ENCODE results near the gene EOMES. TPM values are rescaled to one million over a fixed set of nuclear protein-coding genes. Genes with fewer than 3 reads are reported as not detected.

EOMES gene
- total and polyA plus RNA-seq, 4 experiments from 2014 or later = 4.0 to 10.2 (median 4.5) TPM

- H3K36me3 Mint-ChIP-seq = peaks cover 0 to 22% of the 10 kb centered on the region in 2 donors
- intact Hi-C loops (cut with micrococcal nuclease) = no loop called here
- no peak for DNase-seq
- H3K27ac ChIP-seq (ENCODE audit: low read depth, low read length) = no peak overlapping the region
- H3K9me3 Mint-ChIP-seq = peaks cover 0 to 3% (median 0%) of the 10 kb centered on the region in 8 donors
- ChIA-PET POLR2A (ENCODE audit: partially characterized antibody) (interaction anchor here (0.8 to 1.5 kb wide), 2 partner anchors 9 to 633 kb away, joined by 4 read pairs; partner anchors contain the start of genes AZI2 and ZCWPW2), CTCF (ENCODE audit: partially characterized antibody) (interaction anchor here (0.9 to 1.8 kb wide), 4 partner anchors 35 to 633 kb away, joined by 3 to 5 read pairs (median 3); partner anchors contain the start of genes AZI2 and ZCWPW2)
- H3K4me3 ChIP-seq (ENCODE audit: low read length in 2 of 2) = no peak overlapping the region
- peaks cover 15 to 60% (median 30%) of the 10 kb centered on the region in 4 donors for H3K4me1 Mint-ChIP-seq
- no peaks in the 10 kb centered on the region for H3K36me3 ChIP-seq (ENCODE audit: insufficient read depth, low read length)
- no peaks in the 10 kb centered on the region for H3K9me3 ChIP-seq (ENCODE audit: control insufficient read depth in 1 of 2, low read length in 2 of 2)
- H3K27me3 ChIP-seq (ENCODE audit: insufficient read depth, low read length) = peaks cover 22% of the 10 kb centered on the region
- peak overlapping the region in 6 of 8 donors; percentile 53 to 97 (median 58) for H3K4me3 Mint-ChIP-seq
- peaks cover 28% of the 10 kb centered on the region for H3K4me1 ChIP-seq (ENCODE audit: insufficient read depth, low read length)
- H3K27me3 Mint-ChIP-seq = peaks cover 29 to 33% of the 10 kb centered on the region in 2 donors
- H3K27ac Mint-ChIP-seq = peak overlapping the region in 2 of 7 donors; percentile 48 to 69
These were observed 6.3 kb downstream of the EOMES start for GRCh38 chr3:27715863-27716262.

- peak overlapping the region in 6 of 8 donors; percentile 53 to 99 (median 94) for H3K4me3 Mint-ChIP-seq
- no peak overlapping the region for H3K27ac ChIP-seq (ENCODE audit: low read depth, low read length)
- peaks cover 25% of the 10 kb centered on the region for H3K4me1 ChIP-seq (ENCODE audit: insufficient read depth, low read length)
- peak overlapping the region in 2 of 7 donors; percentile 48 to 69 for H3K27ac Mint-ChIP-seq
- H3K4me1 Mint-ChIP-seq = peaks cover 13 to 56% (median 27%) of the 10 kb centered on the region in 4 donors
- intact Hi-C loops (cut with micrococcal nuclease) = no loop called here
- H3K36me3 Mint-ChIP-seq = peaks cover 0 to 19% of the 10 kb centered on the region in 2 donors
- peaks cover 18% of the 10 kb centered on the region for H3K27me3 ChIP-seq (ENCODE audit: insufficient read depth, low read length)
- no peaks in the 10 kb centered on the region for H3K36me3 ChIP-seq (ENCODE audit: insufficient read depth, low read length)
- DNase-seq = no peak
- peaks cover 27 to 30% of the 10 kb centered on the region in 2 donors for H3K27me3 Mint-ChIP-seq
- H3K9me3 ChIP-seq (ENCODE audit: control insufficient read depth in 1 of 2, low read length in 2 of 2) = no peaks in the 10 kb centered on the region
- POLR2A ChIA-PET (ENCODE audit: partially characterized antibody) = interaction anchor here (1.0 to 1.5 kb wide), 2 partner anchors 613 to 634 kb away, joined by 4 read pairs; partner anchors contain the start of genes AZI2 and ZCWPW2
- H3K4me3 ChIP-seq (ENCODE audit: low read length in 2 of 2) = no peak overlapping the region
- peaks cover 0 to 3% (median 0%) of the 10 kb centered on the region in 8 donors for H3K9me3 Mint-ChIP-seq
- CTCF ChIA-PET (ENCODE audit: partially characterized antibody) = interaction anchor here (0.6 to 1.8 kb wide), 5 partner anchors 35 to 633 kb away, joined by 3 to 5 read pairs (median 3); partner anchors contain the start of genes AZI2 and ZCWPW2
These were observed 6.7 kb downstream of the EOMES start for GRCh38 chr3:27715454-27715806.

GRCh38 chr3:27714692-27715453, 7.2 kb downstream of the EOMES start:
- peak in 1 of 5 donors; percentile 42 for DNase-seq
- peaks cover 0 to 3% (median 0%) of the 10 kb centered on the region in 8 donors for H3K9me3 Mint-ChIP-seq
- intact Hi-C loops (cut with micrococcal nuclease) = loop anchor here (5.0 kb wide), 1 partner anchor 632 kb away; the partner anchor contains the start of genes AZI2 and ZCWPW2

GRCh38 chr3:27714146-27714526, 8.0 kb downstream of the EOMES start:
- CTCF ChIA-PET (ENCODE audit: partially characterized antibody) = interaction anchor here (3.2 to 4.0 kb wide), 2 partner anchors 9 to 614 kb away, joined by 86 to 328 read pairs; partner anchors contain the start of gene EOMES
- DNase-seq = no peak
- H3K9me3 ChIP-seq (ENCODE audit: control insufficient read depth in 1 of 2, low read length in 2 of 2) = no peaks in the 10 kb centered on the region
- peaks cover 18% of the 10 kb centered on the region for H3K27me3 ChIP-seq (ENCODE audit: insufficient read depth, low read length)
- peak overlapping the region; percentile 71 to 83 for H3K4me3 ChIP-seq (ENCODE audit: low read length in 2 of 2)
- peaks cover 20 to 25% of the 10 kb centered on the region in 2 donors for H3K27me3 Mint-ChIP-seq
- no peak overlapping the region for H3K27ac ChIP-seq (ENCODE audit: low read depth, low read length)
- H3K36me3 Mint-ChIP-seq = peaks cover 0 to 19% of the 10 kb centered on the region in 2 donors
- H3K36me3 ChIP-seq (ENCODE audit: insufficient read depth, low read length) = no peaks in the 10 kb centered on the region
- POLR2A ChIA-PET (ENCODE audit: partially characterized antibody) = interaction anchor here (1.5 to 2.5 kb wide), 2 partner anchors 9 to 635 kb away, joined by 4 to 45 read pairs; partner anchors contain the start of genes AZI2, EOMES and ZCWPW2
- peaks cover 0 to 3% (median 0%) of the 10 kb centered on the region in 8 donors for H3K9me3 Mint-ChIP-seq
- peaks cover 13 to 46% (median 24%) of the 10 kb centered on the region in 4 donors for H3K4me1 Mint-ChIP-seq
- H3K4me1 ChIP-seq (ENCODE audit: insufficient read depth, low read length) = peaks cover 25% of the 10 kb centered on the region
- H3K27ac Mint-ChIP-seq = peak overlapping the region in 5 of 7 donors; percentile 50 to 87 (median 75)
- H3K4me3 Mint-ChIP-seq = peak overlapping the region; percentile 92 to 99 (median 97)
- intact Hi-C loops (cut with micrococcal nuclease) = loop anchor here (5.0 kb wide), 1 partner anchor 633 kb away; the partner anchor contains the start of genes AZI2 and ZCWPW2

More at GRCh38 chr3:27714692-27715453, 7.2 kb downstream of the EOMES start:
- H3K4me1 ChIP-seq (ENCODE audit: insufficient read depth, low read length) = peaks cover 25% of the 10 kb centered on the region
- H3K4me3 Mint-ChIP-seq = peak overlapping the region; percentile 92 to 99 (median 97)
- H3K27me3 Mint-ChIP-seq = peaks cover 24 to 29% of the 10 kb centered on the region in 2 donors
- H3K9me3 ChIP-seq (ENCODE audit: control insufficient read depth in 1 of 2, low read length in 2 of 2) = no peaks in the 10 kb centered on the region
- peak overlapping the region in 4 of 7 donors; percentile 55 to 87 (median 62) for H3K27ac Mint-ChIP-seq
- H3K27me3 ChIP-seq (ENCODE audit: insufficient read depth, low read length) = peaks cover 18% of the 10 kb centered on the region
- no peaks in the 10 kb centered on the region for H3K36me3 ChIP-seq (ENCODE audit: insufficient read depth, low read length)
- H3K4me3 ChIP-seq (ENCODE audit: low read length in 2 of 2) = peak overlapping the region in 1 of 2 donors; percentile 38
- peaks cover 0 to 19% of the 10 kb centered on the region in 2 donors for H3K36me3 Mint-ChIP-seq
- CTCF ChIA-PET (ENCODE audit: partially characterized antibody) = interaction anchor here (0.6 to 1.8 kb wide), 4 partner anchors 34 to 625 kb away, joined by 3 to 5 read pairs (median 3); no protein-coding TSS in a partner anchor
- H3K27ac ChIP-seq (ENCODE audit: low read depth, low read length) = no peak overlapping the region
- POLR2A ChIA-PET (ENCODE audit: partially characterized antibody) = interaction anchor here (1.0 to 1.5 kb wide), 2 partner anchors 614 to 634 kb away, joined by 4 read pairs; partner anchors contain the start of genes AZI2 and ZCWPW2
- peaks cover 13 to 52% (median 26%) of the 10 kb centered on the region in 4 donors for H3K4me1 Mint-ChIP-seq

- H3K36me3 Mint-ChIP-seq = peaks cover 0 to 19% of the 10 kb centered on the region in 2 donors
- H3K27me3 Mint-ChIP-seq = peaks cover 20 to 25% of the 10 kb centered on the region in 2 donors
- CTCF ChIA-PET (ENCODE audit: partially characterized antibody) = interaction anchor here (0.8 to 4.0 kb wide), 17 partner anchors 9 to 635 kb away, joined by 3 to 328 read pairs (median 13); partner anchors contain the start of genes AZI2, CMC1, EOMES and ZCWPW2
- H3K4me3 ChIP-seq (ENCODE audit: low read length in 2 of 2) = peak overlapping the region; percentile 71 to 83
- no peak for DNase-seq
- intact Hi-C loops (cut with micrococcal nuclease) = loop anchor here (2.0 to 5.0 kb wide), 2 partner anchors 167 to 634 kb away; partner anchors contain the start of genes AZI2 and ZCWPW2
- peaks cover 13 to 46% (median 24%) of the 10 kb centered on the region in 4 donors for H3K4me1 Mint-ChIP-seq
- no peaks in the 10 kb centered on the region for H3K9me3 ChIP-seq (ENCODE audit: control insufficient read depth in 1 of 2, low read length in 2 of 2)
- H3K27ac ChIP-seq (ENCODE audit: low read depth, low read length) = no peak overlapping the region
- H3K27ac Mint-ChIP-seq = peak overlapping the region in 6 of 7 donors; percentile 4 to 94 (median 76)
- peaks cover 25% of the 10 kb centered on the region for H3K4me1 ChIP-seq (ENCODE audit: insufficient read depth, low read length)
- POLR2A ChIA-PET (ENCODE audit: partially characterized antibody) = interaction anchor here (0.6 to 2.5 kb wide), 6 partner anchors 9 to 1933 kb away, joined by 3 to 45 read pairs (median 13); partner anchors contain the start of genes AZI2, EOMES, SLC4A7 and ZCWPW2
- peaks cover 18% of the 10 kb centered on the region for H3K27me3 ChIP-seq (ENCODE audit: insufficient read depth, low read length)
- no peaks in the 10 kb centered on the region for H3K36me3 ChIP-seq (ENCODE audit: insufficient read depth, low read length)
- peak overlapping the region; percentile 92 to 99 (median 97) for H3K4me3 Mint-ChIP-seq
- H3K9me3 Mint-ChIP-seq = peaks cover 0 to 3% (median 0%) of the 10 kb centered on the region in 8 donors
These were observed 8.5 kb downstream of the EOMES start for GRCh38 chr3:27713435-27714145.

GRCh38 chr3:27713078-27713423, 9.1 kb downstream of the EOMES start:
- Mint-ChIP-seq H3K27ac (peak overlapping the region in 5 of 7 donors; percentile 60 to 94 (median 82)), H3K36me3 (peaks cover 0 to 19% of the 10 kb centered on the region in 2 donors), H3K9me3 (peaks cover 0 to 3% (median 0%) of the 10 kb centered on the region in 8 donors), H3K4me1 (peaks cover 13 to 46% (median 24%) of the 10 kb centered on the region in 4 donors), H3K27me3 (peaks cover 20 to 25% of the 10 kb centered on the region in 2 donors), H3K4me3 (peak overlapping the region; percentile 92 to 99 (median 97))
- peak overlapping the region; percentile 71 to 83 for H3K4me3 ChIP-seq (ENCODE audit: low read length in 2 of 2)
- CTCF ChIA-PET (ENCODE audit: partially characterized antibody) = interaction anchor here (0.8 to 4.0 kb wide), 32 partner anchors 10 to 638 kb away, joined by 3 to 328 read pairs (median 5); partner anchors contain the start of genes AZI2, CMC1, EOMES and ZCWPW2
- peaks cover 18% of the 10 kb centered on the region for H3K27me3 ChIP-seq (ENCODE audit: insufficient read depth, low read length)
- no peaks in the 10 kb centered on the region for H3K36me3 ChIP-seq (ENCODE audit: insufficient read depth, low read length)
- no peak for DNase-seq
- peaks cover 25% of the 10 kb centered on the region for H3K4me1 ChIP-seq (ENCODE audit: insufficient read depth, low read length)
- intact Hi-C loops (cut with micrococcal nuclease) = loop anchor here (2.0 to 5.0 kb wide), 2 partner anchors 168 to 634 kb away; partner anchors contain the start of genes AZI2 and ZCWPW2
- peak overlapping the region; percentile 4 for H3K27ac ChIP-seq (ENCODE audit: low read depth, low read length)
- POLR2A ChIA-PET (ENCODE audit: partially characterized antibody) = interaction anchor here (0.6 to 2.5 kb wide), 7 partner anchors 10 to 1933 kb away, joined by 3 to 45 read pairs (median 4); partner anchors contain the start of genes AZI2, EOMES, SLC4A7 and ZCWPW2
- no peaks in the 10 kb centered on the region for H3K9me3 ChIP-seq (ENCODE audit: control insufficient read depth in 1 of 2, low read length in 2 of 2)

Measured in CD4-positive, alpha-beta memory T cell (primary cell).